H1 (cell line): ENCODE measurements around the gene SH2D4B. TPM values are rescaled to one million over a fixed set of nuclear protein-coding genes. Genes with fewer than 3 reads are reported as not detected.
A peak's percentile ranks its signal among the peaks of the same experiment; 100 is the strongest.

Source experiments
- CTCF ChIA-PET: fragments of 300-600 bp; sonication (Branson Sonifier 250); formaldehyde crosslinking; loops from one replicate; lab custom pipeline; 2021; ENCODE audit not compliant: partially characterized antibody; lab: Charles Lee
- POLR2A ChIA-PET: fragments of 300-600 bp; sonication (Branson Sonifier 250); formaldehyde crosslinking; loops from one replicate; lab custom pipeline; 2021; ENCODE audit warnings: inconsistent platforms; ENCODE audit not compliant: partially characterized antibody; lab: Charles Lee
- DNase-seq, 2 experiments: peaks; one replicate each; pipeline versions ENCODE4 v3.0.0 to v3.0.0-alpha.2; 2010 to 2022; ENCODE audit warnings: low spot score in 2 of 2, low read depth in 1 of 2, mixed read lengths in 1 of 2
- FAIRE-seq: peaks from 2 replicates; lab custom pipeline; 2011; peaks lifted over from hg19 to GRCh38; lab: Jason Lieb, UNC
- H2AFZ ChIP-seq: 2 replicates; pipeline ENCODE4 v1.8.1; 2012; ENCODE audit warnings: low read length, inconsistent platforms
- H2AK5ac ChIP-seq: 2 replicates; pipeline ENCODE4 v1.6.1; 2013; ENCODE audit warnings: low read depth, low read length
- H2BK120ac ChIP-seq: replicated peaks from 2 replicates; pipeline ENCODE3; 2013; ENCODE audit warnings: low read depth, low read length, inconsistent platforms
- H2BK12ac ChIP-seq: 2 replicates; pipeline ENCODE4 v1.6.1; 2013; ENCODE audit warnings: low read depth, low read length
- H2BK15ac ChIP-seq: 2 replicates; pipeline ENCODE4 v1.6.1; 2013; ENCODE audit warnings: low read length
- H2BK20ac ChIP-seq: 2 replicates; pipeline ENCODE4 v1.6.1; 2013; ENCODE audit warnings: low read length
- H2BK5ac ChIP-seq: 2 replicates; pipeline ENCODE4 v1.6.1; 2013; ENCODE audit warnings: low read depth, low read length
- H3K14ac ChIP-seq: 2 replicates; pipeline ENCODE4 v1.6.1; 2013; ENCODE audit warnings: inconsistent platforms; ENCODE audit not compliant: insufficient read length
- H3K18ac ChIP-seq: 2 replicates; pipeline ENCODE4 v1.6.1; 2013; ENCODE audit warnings: low read length; ENCODE audit errors: extremely low read depth
- H3K23ac ChIP-seq: 2 replicates; pipeline ENCODE4 v1.6.1; 2013; ENCODE audit warnings: inconsistent platforms; ENCODE audit not compliant: insufficient read length
- H3K23me2 ChIP-seq: 2 replicates; pipeline ENCODE4 v1.6.1; 2013; ENCODE audit warnings: low read depth, low read length
- H3K27ac ChIP-seq: 2 replicates; pipeline ENCODE4 v1.6.1; 2011; ENCODE audit warnings: low read depth, low read length, inconsistent platforms
- H3K27me3 ChIP-seq, 4 experiments: replicated peaks in 1 of 4; 1 replicate in 1 of 4; 2 replicates in 3 of 4; pipeline versions ENCODE4 v1.6.1 to v1.8.1; 2011 to 2013; ENCODE audit warnings: low read length in 3 of 4, mild to moderate bottlenecking in 3 of 4, inconsistent platforms in 2 of 4, mixed read lengths in 2 of 4, moderate library complexity in 1 of 4; ENCODE audit not compliant: control insufficient read depth in 3 of 4, insufficient read depth in 3 of 4; ENCODE audit errors: extremely low read depth in 1 of 4
- H3K36me3 ChIP-seq, 4 experiments: 2 replicates each; pipeline versions ENCODE4 v1.6.1 to v1.8.1; 2011 to 2013; ENCODE audit warnings: mild to moderate bottlenecking in 4 of 4, low read length in 3 of 4, moderate library complexity in 2 of 4, control low read depth in 1 of 4, inconsistent platforms in 1 of 4; ENCODE audit not compliant: insufficient read depth in 4 of 4, control insufficient read depth in 2 of 4
- H3K4ac ChIP-seq: replicated peaks from 2 replicates; pipeline ENCODE3; 2013; ENCODE audit warnings: low read length, low read depth, mixed read lengths, inconsistent platforms; ENCODE audit not compliant: insufficient read length
- H3K4me1 ChIP-seq, 4 experiments: replicated peaks in 1 of 4; 1 replicate in 1 of 4; 2 replicates in 3 of 4; pipeline versions ENCODE4 v1.6.1 to v1.8.1; 2011 to 2013; ENCODE audit warnings: low read length in 3 of 4, inconsistent platforms in 2 of 4, mixed read lengths in 1 of 4; ENCODE audit not compliant: insufficient read depth in 4 of 4, control insufficient read depth in 3 of 4
- H3K4me2 ChIP-seq, 2 experiments: 2 replicates each; pipeline versions ENCODE4 v1.6.1 to v1.8.1; 2011 to 2013; ENCODE audit warnings: low read depth in 2 of 2, low read length in 2 of 2, control low read depth in 1 of 2, inconsistent platforms in 1 of 2, mild to moderate bottlenecking in 1 of 2; ENCODE audit not compliant: insufficient read depth in 1 of 2
- H3K4me3 ChIP-seq, 4 experiments: fragments of 200-600, 300-600 bp in 1 of 4; sonication (generic), shearing (Covaris generic), sonication (Bioruptor Twin) in 1 of 4; 2 replicates each; pipeline versions ENCODE4 v1.5.1 to v1.8.1; 2011 to 2016; ENCODE audit warnings: low read length in 4 of 4, low read depth in 3 of 4, control low read depth in 2 of 4, inconsistent platforms in 2 of 4, mild to moderate bottlenecking in 2 of 4, mixed read lengths in 1 of 4, moderate library complexity in 1 of 4; ENCODE audit not compliant: insufficient read depth in 2 of 4; ENCODE audit errors: extremely low read depth in 1 of 4
- H3K56ac ChIP-seq: replicated peaks from 2 replicates; pipeline ENCODE3; 2013; ENCODE audit warnings: low read depth, mild to moderate bottlenecking, mixed read lengths, low read length, inconsistent platforms; ENCODE audit not compliant: insufficient read length
- H3K79me1 ChIP-seq: 2 replicates; pipeline ENCODE4 v1.6.1; 2013; ENCODE audit warnings: low read depth, low read length, control low read depth
- H3K79me2 ChIP-seq, 2 experiments: 2 replicates each; pipeline versions ENCODE4 v1.6.1 to v1.8.1; 2012 to 2013; ENCODE audit warnings: low read length in 2 of 2, mild to moderate bottlenecking in 2 of 2, inconsistent platforms in 1 of 2; ENCODE audit not compliant: insufficient read depth in 2 of 2, control insufficient read depth in 1 of 2
- H3K9ac ChIP-seq, 4 experiments: replicated peaks in 1 of 4; 1 replicate in 1 of 4; 2 replicates in 3 of 4; pipeline versions ENCODE4 v1.6.1 to v1.8.1; 2011 to 2013; ENCODE audit warnings: low read depth in 3 of 4, low read length in 3 of 4, control low read depth in 2 of 4, mild to moderate bottlenecking in 2 of 4, moderate library complexity in 2 of 4, inconsistent platforms in 1 of 4; ENCODE audit errors: extremely low read depth in 1 of 4
- H3K9me3 ChIP-seq, 2 experiments: 2 replicates each; pipeline versions ENCODE4 v1.6.1 to v1.8.1; 2012 to 2013; ENCODE audit warnings: mild to moderate bottlenecking in 2 of 2, moderate library complexity in 2 of 2, control low read depth in 1 of 2, inconsistent platforms in 1 of 2, low read depth in 1 of 2, low read length in 1 of 2, mixed read lengths in 1 of 2; ENCODE audit not compliant: insufficient read depth in 2 of 2
- H4K20me1 ChIP-seq, 2 experiments: replicated peaks in 1 of 2; 2 replicates each; pipeline versions ENCODE3 to v1.8.1; 2011 to 2013; ENCODE audit warnings: inconsistent platforms in 2 of 2, low read length in 2 of 2, mild to moderate bottlenecking in 1 of 2; ENCODE audit not compliant: insufficient read depth in 2 of 2, control insufficient read depth in 1 of 2
- H4K5ac ChIP-seq: 2 replicates; pipeline ENCODE4 v1.6.1; 2013; ENCODE audit warnings: low read length, low read depth, mixed read lengths, inconsistent platforms; ENCODE audit not compliant: insufficient read length
- H4K8ac ChIP-seq: 2 replicates; pipeline ENCODE4 v1.8.0; 2013; ENCODE audit warnings: mild to moderate bottlenecking, moderate library complexity, low read length, inconsistent platforms; ENCODE audit not compliant: insufficient read depth; ENCODE audit errors: extremely low read depth
- H4K91ac ChIP-seq: replicated peaks from 2 replicates; pipeline ENCODE3; 2013; ENCODE audit warnings: low read length, mixed read lengths, inconsistent platforms; ENCODE audit not compliant: insufficient read length
- ATF2 ChIP-seq: IDR thresholded peaks from 2 replicates; pipeline ENCODE4 v1.6.1; 2012; ENCODE audit warnings: low read length, inconsistent platforms
- CREB1 ChIP-seq: IDR thresholded peaks from 2 replicates; pipeline ENCODE4 v1.6.1; 2012; ENCODE audit warnings: inconsistent platforms
- CTBP2 ChIP-seq: IDR thresholded peaks from 2 replicates; pipeline ENCODE4 v1.7.0; 2011; ENCODE audit warnings: borderline replicate concordance, mild to moderate bottlenecking, moderate library complexity, mixed read lengths, low read length; ENCODE audit not compliant: insufficient read depth, insufficient read length
- EP300 ChIP-seq, 2 experiments: IDR thresholded peaks; 1 replicate in 1 of 2; 2 replicates in 1 of 2; pipeline ENCODE4 v1.6.1; 2011 to 2012; ENCODE audit warnings: low read depth in 2 of 2, low read length in 2 of 2, mild to moderate bottlenecking in 2 of 2, borderline replicate concordance in 1 of 2, inconsistent platforms in 1 of 2, moderate library complexity in 1 of 2
- HDAC2 ChIP-seq, 2 experiments: fragments of 300-600 bp in 1 of 2; sonication (generic) in 1 of 2; IDR thresholded peaks; 2 replicates each; pipeline ENCODE4 v1.6.1; 2011 to 2012; ENCODE audit warnings: low read depth in 2 of 2, low read length in 2 of 2, mild to moderate bottlenecking in 2 of 2, moderate library complexity in 2 of 2, borderline replicate concordance in 1 of 2, inconsistent platforms in 1 of 2
- JUND ChIP-seq: IDR thresholded peaks from 2 replicates; pipeline ENCODE4 v1.6.1; 2011; ENCODE audit warnings: mild to moderate bottlenecking, improper control_type of control experiment, low read length
- KDM4A ChIP-seq: IDR thresholded peaks from one replicate; pipeline ENCODE4 v1.7.1; 2012; ENCODE audit warnings: low read depth, mild to moderate bottlenecking, moderate library complexity, low read length, inconsistent platforms; ENCODE audit not compliant: severe bottlenecking
- MAFK ChIP-seq: IDR thresholded peaks from 2 replicates; pipeline ENCODE4 v1.6.1; 2012; ENCODE audit warnings: low read depth, mild to moderate bottlenecking, improper control_type of control experiment, low read length
- NRF1 ChIP-seq: IDR thresholded peaks from 2 replicates; pipeline ENCODE4 v1.6.1; 2011; ENCODE audit warnings: mild to moderate bottlenecking, low read depth, low read length, improper control_type of control experiment
- POLR2A ChIP-seq, 2 experiments: IDR thresholded peaks; 1 replicate in 1 of 2; 2 replicates in 1 of 2; pipeline ENCODE4 v1.6.1; 2011; ENCODE audit warnings: low read depth in 2 of 2, low read length in 2 of 2, mild to moderate bottlenecking in 2 of 2; ENCODE audit errors: control extremely low read depth in 1 of 2
- TAF7 ChIP-seq: optimal IDR thresholded peaks from 2 replicates; pipeline ENCODE3; 2011; ENCODE audit warnings: low read depth, mild to moderate bottlenecking, inconsistent platforms, low read length, moderate library complexity, borderline replicate concordance
- WGBS, 2 experiments: shearing (Covaris generic) in 1 of 2; methylation state at CpG; one replicate each; pipeline versions ENCODE4 v1.1.6 to v1.1.7; 2013 to 2015; ENCODE audit warnings: low lambda C conversion rate in 2 of 2, mixed read lengths in 2 of 2, inconsistent platforms in 1 of 2, low coverage in 1 of 2, missing lambda C conversion rate in 1 of 2; ENCODE audit not compliant: insufficient replicate concordance in 2 of 2, insufficient coverage in 1 of 2, insufficient read length in 1 of 2; ENCODE audit errors: extremely low coverage in 1 of 2, missing lambda C conversion rate in 1 of 2; 5-methylcytosine and 5-hydroxymethylcytosine counted together
- polyA plus RNA-seq, 7 experiments: library from polyadenylated mRNA; depleted of rRNA in 3 of 7; stranded (reverse) in 5 of 7; unstranded in 2 of 7; fragments of >200 nt in 5 of 7; fragments of 200-250 nt in 2 of 7; gene quantifications; 1 replicate in 5 of 7; 2 replicates in 1 of 7; 4 replicates in 1 of 7; pipeline versions ENCODE4 v1.2.1 to v1.2.3, GENCODE V29; 2011 to 2013; ENCODE audit warnings: missing spikeins in 2 of 7, mixed read lengths in 2 of 7
- total RNA-seq: library from RNA; stranded (reverse); fragmentation: NEBNext Ultra II Directional; extraction: Animal tissue kit (Norgen Biotek cat#: 25700); gene quantifications from 2 replicates; pipeline ENCODE4 v1.2.1, GENCODE V29; 2021

The SH2D4B gene
- total and polyA plus RNA-seq, 2 of the 8 experiments (the other 6 are each of a cell fraction or from before 2014, with no cell fraction given), result 0.06 to 0.13 TPM

- WGBS, 2 experiments, result 82% methylated on average over 3 of the region's 3 CpGs; no CpG with 5 or more reads in 1 of the 2 experiments
- Histone ChIP-seq H3K23ac (no peak overlapping the region), H3K9me3 (no peaks in the 10 kb centered on the region; a peak in 1 of 4 replicates), H4K5ac (no peak overlapping the region), H4K91ac (no peak overlapping the region), H2AFZ (no peak overlapping the region), H3K36me3 (no peaks in the 10 kb centered on the region), H2BK5ac (no peak overlapping the region), H4K8ac (no peak overlapping the region), H3K4me1 (no peaks in the 10 kb centered on the region), H3K4me3 (no peak overlapping the region), H3K14ac (no peak overlapping the region), H3K56ac (no peak overlapping the region), H3K79me2 (no peaks in the 10 kb centered on the region), H3K79me1 (no peaks in the 10 kb centered on the region), H2BK120ac (no peak overlapping the region), H3K4me2 (no peak overlapping the region), H3K4ac (no peak overlapping the region), H2BK12ac (no peak overlapping the region), H2BK15ac (no peak overlapping the region), H3K27ac (no peak overlapping the region), H3K27me3 (no peaks in the 10 kb centered on the region; a peak in 1 of 7 replicates), H2AK5ac (no peak overlapping the region), H3K9ac (no peak overlapping the region), H2BK20ac (no peak overlapping the region), H4K20me1 (no peaks in the 10 kb centered on the region), H3K23me2 (no peaks in the 10 kb centered on the region), H3K18ac (no peak overlapping the region)
- ChIA-PET CTCF (interaction anchor here (2.2 to 7.6 kb wide), 2 partner anchors 16 to 46 kb away, joined by 5 to 101 read pairs; no protein-coding TSS in a partner anchor), POLR2A (no interaction called here)
- FAIRE-seq, result no peak
- peak in 1 of 2 experiments; percentile 41 for DNase-seq
- TF ChIP-seq ATF2 (no peak), CREB1 (no peak), MAFK (no peak), POLR2A (IDR thresholded peaks at IDR 0.05; ENCODE audit: control extremely low read depth in 1 of 2, low read depth in 2 of 2, low read length in 2 of 2) (no peak), KDM4A (no peak), EP300 (IDR thresholded peaks at IDR 0.05; ENCODE audit: borderline replicate concordance in 1 of 2, low read depth in 2 of 2, low read length in 2 of 2) (no peak), NRF1 (no peak), CTBP2 (no peak), TAF7 (no peak), HDAC2 (IDR thresholded peaks at IDR 0.05; ENCODE audit: borderline replicate concordance in 1 of 2, low read depth in 2 of 2, low read length in 2 of 2) (no peak), JUND (no peak)
These were observed 44.7 kb downstream of the SH2D4B start for GRCh38 chr10:80582286-80582960.
